ENCODE data around the gene KCNQ1.

The KCNQ1 gene

DNA sequence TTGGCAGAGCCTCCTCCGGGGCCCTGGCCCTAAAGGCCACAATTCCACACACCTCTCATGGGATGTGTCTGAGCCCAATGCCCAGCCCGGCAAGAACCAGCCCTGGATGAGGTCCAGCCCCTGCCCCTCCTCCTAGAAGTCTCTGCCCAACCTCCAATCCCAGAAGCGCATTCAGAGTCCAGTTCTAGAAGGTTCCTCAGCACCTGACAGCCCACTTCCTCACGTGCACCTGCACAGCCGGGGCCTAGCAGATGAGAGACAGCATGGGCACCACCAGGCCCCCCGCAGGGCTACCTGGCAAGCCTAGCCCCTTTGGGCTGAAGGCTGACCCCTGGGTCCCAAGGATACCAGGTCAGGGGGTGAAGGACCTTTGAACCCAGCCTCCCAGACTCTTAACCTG, 452.2 kb downstream of the KCNQ1 start:
- no peak for DNase-seq (ENCODE audit: low read depth in 2 of 2)

DNA sequence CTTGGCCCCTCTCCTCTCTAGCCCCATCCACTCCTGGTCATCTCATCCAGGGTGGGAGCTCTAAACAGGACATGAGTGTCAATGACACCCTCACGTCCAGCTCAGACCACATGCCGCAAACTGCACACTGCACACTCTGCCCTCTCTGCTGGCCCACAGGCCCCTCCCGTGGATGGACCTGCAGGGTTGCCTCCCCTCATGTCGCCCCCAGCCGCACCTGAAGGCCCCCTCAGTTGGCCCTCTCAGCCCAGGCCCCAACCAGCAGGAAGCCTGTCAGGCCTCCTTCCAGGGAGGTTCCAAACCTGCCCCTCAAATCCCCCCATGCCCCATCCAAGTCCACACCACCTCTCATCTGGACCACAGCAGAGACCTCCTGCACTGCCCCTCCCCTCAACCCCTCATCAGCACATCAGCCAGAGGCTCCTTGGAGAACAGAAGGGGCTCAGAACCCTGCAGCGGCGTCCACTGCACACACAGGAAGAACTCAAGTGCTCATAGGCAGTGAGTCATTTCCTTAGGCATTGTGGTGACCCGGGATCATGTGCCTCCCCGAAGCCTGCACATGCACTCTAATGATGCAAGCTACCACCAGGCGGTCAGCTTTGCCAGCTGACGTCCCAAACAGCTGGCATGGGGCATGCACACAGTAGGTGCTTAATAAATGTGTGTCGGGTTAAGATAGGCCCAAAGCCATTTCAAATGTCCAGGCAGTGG, 453.7 kb downstream of the KCNQ1 start:
- DNase-seq (ENCODE audit: low read depth in 2 of 2) = peak in 1 of 2 donors; percentile 36

Data from activated CD4-positive, alpha-beta T cell treated with anti-CD3 and anti-CD28 coated beads for 24 hours (primary cell).